Keratinocyte (primary cell): Measurements from ENCODE around the gene P2RX2. TPM values are rescaled to one million over a fixed set of nuclear protein-coding genes. Genes with fewer than 3 reads are reported as not detected.

Source experiments
- DNase-seq: peaks from one replicate; pipeline ENCODE4 v3.0.0-alpha.2; 2011; ENCODE audit warnings: low read depth, missing footprints, low spot score
- FAIRE-seq: peaks from 2 replicates; lab custom pipeline; 2011; peaks lifted over from hg19 to GRCh38; lab: Jason Lieb, UNC
- H2AFZ ChIP-seq: 2 replicates; pipeline ENCODE4 v1.6.0; 2012; ENCODE audit warnings: low read length, control low read depth, inconsistent platforms; ENCODE audit not compliant: control insufficient read depth
- H3K27ac ChIP-seq: 2 replicates; pipeline ENCODE4 v1.5.1; 2011; ENCODE audit warnings: low read length; ENCODE audit not compliant: control insufficient read depth, insufficient read depth
- H3K27me3 ChIP-seq: 3 replicates; pipeline ENCODE4 v1.6.0; 2011; ENCODE audit warnings: low read length; ENCODE audit not compliant: control insufficient read depth, insufficient read depth; ENCODE audit errors: extremely low read depth
- H3K36me3 ChIP-seq, 2 experiments: 2 replicates in 1 of 2; 3 replicates in 1 of 2; pipeline ENCODE4 v1.5.1; 2011; ENCODE audit warnings: low read length in 2 of 2, mild to moderate bottlenecking in 1 of 2; ENCODE audit not compliant: control insufficient read depth in 2 of 2, insufficient read depth in 2 of 2; ENCODE audit errors: extremely low read depth in 1 of 2
- H3K4me1 ChIP-seq: 3 replicates; pipeline ENCODE4 v1.5.1; 2011; ENCODE audit warnings: low read length; ENCODE audit not compliant: control insufficient read depth, insufficient read depth; ENCODE audit errors: extremely low read depth
- H3K4me2 ChIP-seq: 3 replicates; pipeline ENCODE4 v1.6.0; 2011; ENCODE audit warnings: low read depth, low read length; ENCODE audit not compliant: control insufficient read depth, insufficient read depth; ENCODE audit errors: extremely low read depth
- H3K4me3 ChIP-seq, 3 experiments: fragments of 200-600 bp in 1 of 3; sonication (generic) in 1 of 3; 2 replicates in 2 of 3; 3 replicates in 1 of 3; pipeline ENCODE4 v1.5.1; 2011 to 2016; ENCODE audit warnings: low read length in 3 of 3, mild to moderate bottlenecking in 3 of 3, control low read depth in 2 of 3, inconsistent platforms in 1 of 3, low read depth in 1 of 3, mixed read lengths in 1 of 3, mixed run types in 1 of 3, moderate library complexity in 1 of 3; ENCODE audit not compliant: control insufficient read depth in 2 of 3, insufficient read depth in 2 of 3; ENCODE audit errors: extremely low read depth in 1 of 3
- H3K79me2 ChIP-seq: 2 replicates; pipeline ENCODE4 v1.6.0; 2012; ENCODE audit warnings: low read length; ENCODE audit not compliant: control insufficient read depth, insufficient read depth
- H3K9ac ChIP-seq: 3 replicates; pipeline ENCODE4 v1.6.0; 2011; ENCODE audit warnings: low read length; ENCODE audit not compliant: control insufficient read depth, insufficient read depth; ENCODE audit errors: extremely low read depth
- H3K9me1 ChIP-seq: 3 replicates; pipeline ENCODE4 v1.6.0; 2011; ENCODE audit warnings: low read length; ENCODE audit not compliant: control insufficient read depth, insufficient read depth; ENCODE audit errors: extremely low read depth
- H3K9me3 ChIP-seq: 2 replicates; pipeline ENCODE4 v1.5.1; 2012; ENCODE audit warnings: low read depth, low read length; ENCODE audit not compliant: control insufficient read depth
- H4K20me1 ChIP-seq: 3 replicates; pipeline ENCODE4 v1.6.0; 2011; ENCODE audit warnings: low read length; ENCODE audit not compliant: control insufficient read depth, insufficient read depth; ENCODE audit errors: extremely low read depth
- EZH2 ChIP-seq: IDR thresholded peaks from one replicate; pipeline ENCODE4 v1.6.1; 2012; ENCODE audit warnings: inconsistent platforms, mild to moderate bottlenecking, low read length, moderate library complexity
- dilution Hi-C: fragments of 300-500 bp; cut with MboI; formaldehyde crosslinking; loops from one replicate; pipeline ENCODE4 v1.7.0; 2020; ENCODE audit warnings: low sequenced_read_pairs; ENCODE audit not compliant: extremely low pct_ligation_motif_present
- polyA plus RNA-seq, 5 experiments: library from polyadenylated mRNA; depleted of rRNA in 3 of 5; stranded (reverse) in 3 of 5; stranded (forward) in 1 of 5; unstranded in 1 of 5; fragments of >200 nt; gene quantifications; 1 replicate in 1 of 5; 2 replicates in 3 of 5; 3 replicates in 1 of 5; pipeline versions ENCODE4 v1.2.1 to v1.2.3, GENCODE V29; 2011 to 2012; ENCODE audit warnings: missing spikeins in 2 of 5, low read depth in 1 of 5, low replicate concordance in 1 of 5
- TF ChIP-seq, protein P1 (sequence below), 3 experiments: IDR thresholded peaks in 1 of 3; conservative IDR thresholded peaks in 1 of 3; optimal IDR thresholded peaks in 1 of 3; 2 replicates in 2 of 3; 3 replicates in 1 of 3; pipeline versions ENCODE3 to v1.5.1; 2011; ENCODE audit warnings: low read length in 3 of 3, mild to moderate bottlenecking in 3 of 3, moderate library complexity in 2 of 3, control low read depth in 1 of 3, inconsistent platforms in 1 of 3; ENCODE audit not compliant: insufficient read depth in 2 of 3; ENCODE audit errors: extremely low read depth in 1 of 3

Gene P2RX2
- polyA plus RNA-seq, 1 donor (not counting 4 experiments of a cell fraction or from before 2014, with no cell fraction given) = not detected

DNA sequence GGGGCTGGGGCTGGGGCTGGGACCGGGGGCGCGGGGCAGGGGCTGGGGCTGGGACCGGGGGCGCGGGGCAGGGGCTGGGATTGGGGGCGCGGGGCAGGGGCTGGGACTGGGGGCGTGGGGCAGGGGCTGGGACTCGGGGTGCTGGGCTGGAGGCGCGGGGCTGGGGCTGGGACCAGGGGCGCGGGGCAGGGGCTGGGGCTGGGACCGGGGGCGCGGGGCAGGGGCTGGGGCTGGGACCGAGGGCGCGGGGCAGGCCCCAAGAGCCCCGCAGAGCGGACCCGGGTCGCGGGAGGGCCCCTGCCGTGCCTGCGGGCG, 452 bp downstream of the P2RX2 start:
- no peak overlapping the region for H2AFZ ChIP-seq
- no peak overlapping the region for H3K4me3 ChIP-seq
- FAIRE-seq = no peak
- no peaks in the 10 kb centered on the region for H3K9me1 ChIP-seq
- H3K79me2 ChIP-seq = no peaks in the 10 kb centered on the region
- H3K9ac ChIP-seq = no peak overlapping the region
- no peak overlapping the region for H3K27ac ChIP-seq
- dilution Hi-C loops = no loop called here
- no peak overlapping the region for H3K4me2 ChIP-seq
- peaks cover 54% of the 10 kb centered on the region for H3K27me3 ChIP-seq
- H4K20me1 ChIP-seq = no peaks in the 10 kb centered on the region
- DNase-seq = no peak
- H3K4me1 ChIP-seq = no peaks in the 10 kb centered on the region
- TF ChIP-seq EZH2 = no peak
- TF ChIP-seq, protein P1, sequence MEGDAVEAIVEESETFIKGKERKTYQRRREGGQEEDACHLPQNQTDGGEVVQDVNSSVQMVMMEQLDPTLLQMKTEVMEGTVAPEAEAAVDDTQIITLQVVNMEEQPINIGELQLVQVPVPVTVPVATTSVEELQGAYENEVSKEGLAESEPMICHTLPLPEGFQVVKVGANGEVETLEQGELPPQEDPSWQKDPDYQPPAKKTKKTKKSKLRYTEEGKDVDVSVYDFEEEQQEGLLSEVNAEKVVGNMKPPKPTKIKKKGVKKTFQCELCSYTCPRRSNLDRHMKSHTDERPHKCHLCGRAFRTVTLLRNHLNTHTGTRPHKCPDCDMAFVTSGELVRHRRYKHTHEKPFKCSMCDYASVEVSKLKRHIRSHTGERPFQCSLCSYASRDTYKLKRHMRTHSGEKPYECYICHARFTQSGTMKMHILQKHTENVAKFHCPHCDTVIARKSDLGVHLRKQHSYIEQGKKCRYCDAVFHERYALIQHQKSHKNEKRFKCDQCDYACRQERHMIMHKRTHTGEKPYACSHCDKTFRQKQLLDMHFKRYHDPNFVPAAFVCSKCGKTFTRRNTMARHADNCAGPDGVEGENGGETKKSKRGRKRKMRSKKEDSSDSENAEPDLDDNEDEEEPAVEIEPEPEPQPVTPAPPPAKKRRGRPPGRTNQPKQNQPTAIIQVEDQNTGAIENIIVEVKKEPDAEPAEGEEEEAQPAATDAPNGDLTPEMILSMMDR (optimal IDR thresholded peaks at IDR 0.05 in 1 of 3, IDR thresholded peaks at IDR 0.05 in 1 of 3, conservative IDR thresholded peaks at IDR 0.05 in 1 of 3; ENCODE audit: extremely low read depth in 1 of 3, insufficient read depth in 2 of 3, low read length in 3 of 3) = no peak
- peaks cover 8% of the 10 kb centered on the region for H3K9me3 ChIP-seq
- H3K36me3 ChIP-seq = no peaks in the 10 kb centered on the region

DNA sequence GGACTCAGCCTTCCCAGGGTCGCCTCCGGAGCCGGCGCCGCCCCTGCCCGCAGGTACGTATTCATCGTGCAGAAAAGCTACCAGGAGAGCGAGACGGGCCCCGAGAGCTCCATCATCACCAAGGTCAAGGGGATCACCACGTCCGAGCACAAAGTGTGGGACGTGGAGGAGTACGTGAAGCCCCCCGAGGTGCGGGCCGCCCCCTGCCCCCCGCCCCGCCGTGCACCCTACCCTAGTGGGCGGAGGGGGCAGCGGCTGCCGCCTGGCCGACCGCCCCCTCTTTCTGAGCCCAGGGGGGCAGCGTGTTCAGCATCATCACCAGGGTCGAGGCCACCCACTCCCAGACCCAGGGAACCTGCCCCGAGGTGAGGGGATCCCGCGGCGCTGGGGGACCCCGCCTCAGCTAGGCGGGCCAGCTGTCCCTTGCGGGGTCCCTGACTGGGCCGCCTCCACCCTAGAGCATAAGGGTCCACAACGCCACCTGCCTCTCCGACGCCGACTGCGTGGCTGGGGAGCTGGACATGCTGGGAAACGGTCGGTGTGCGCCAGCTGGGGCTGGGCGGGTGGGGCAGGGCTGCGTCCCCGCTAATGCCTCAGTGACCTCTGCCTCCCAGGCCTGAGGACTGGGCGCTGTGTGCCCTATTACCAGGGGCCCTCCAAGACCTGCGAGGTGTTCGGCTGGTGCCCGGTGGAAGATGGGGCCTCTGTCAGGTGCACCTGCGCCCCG, 973 bp downstream of the P2RX2 start:
- H3K27ac ChIP-seq = no peak overlapping the region
- H4K20me1 ChIP-seq = no peaks in the 10 kb centered on the region
- H3K27me3 ChIP-seq = peaks cover 54% of the 10 kb centered on the region
- no peak overlapping the region for H3K9ac ChIP-seq
- H3K4me1 ChIP-seq = no peaks in the 10 kb centered on the region
- H3K9me1 ChIP-seq = no peaks in the 10 kb centered on the region
- FAIRE-seq (no peak), DNase-seq (no peak)
- no peak overlapping the region for H2AFZ ChIP-seq
- no peaks in the 10 kb centered on the region for H3K79me2 ChIP-seq
- no peak for TF ChIP-seq EZH2
- TF ChIP-seq, protein P1 (optimal IDR thresholded peaks at IDR 0.05 in 1 of 3, IDR thresholded peaks at IDR 0.05 in 1 of 3, conservative IDR thresholded peaks at IDR 0.05 in 1 of 3; ENCODE audit: extremely low read depth in 1 of 3, insufficient read depth in 2 of 3, low read length in 3 of 3) = no peak
- H3K36me3 ChIP-seq = peaks cover 3% of the 10 kb centered on the region in 2 experiments
- dilution Hi-C loops = no loop called here
- peaks cover 8% of the 10 kb centered on the region for H3K9me3 ChIP-seq
- H3K4me3 ChIP-seq = no peak overlapping the region
- H3K4me2 ChIP-seq = no peak overlapping the region
